Kidney (tissue), 14 donors: ENCODE data around the gene YOD1. TPM values are rescaled to one million over a fixed set of nuclear protein-coding genes. Genes with fewer than 3 reads are reported as not detected.

Experiments used
- DNase-seq, 5 donors: peaks; one replicate each; pipeline ENCODE4 v3.0.0-alpha.2; 2013 to 2020
- FAIRE-seq: peaks from 2 replicates; lab custom pipeline; 2012; peaks lifted over from hg19 to GRCh38; lab: Jason Lieb, UNC
- H3K27ac ChIP-seq, 2 donors: one replicate each; pipeline ENCODE4 v1.7.0; 2013; ENCODE audit warnings: low read depth in 2 of 2, low read length in 2 of 2, inconsistent platforms in 1 of 2
- H3K27me3 ChIP-seq: one replicate; pipeline ENCODE4 v1.7.1; 2013; ENCODE audit warnings: low read length, inconsistent platforms; ENCODE audit not compliant: control insufficient read depth, insufficient read depth
- H3K36me3 ChIP-seq, 3 donors: one replicate each; pipeline versions ENCODE4 v1.7.0 to v1.7.1; 2013; ENCODE audit warnings: low read length in 3 of 3, control low read depth in 1 of 3, inconsistent platforms in 1 of 3; ENCODE audit not compliant: insufficient read depth in 3 of 3, control insufficient read depth in 2 of 3
- H3K4me1 ChIP-seq, 3 donors: one replicate each; pipeline versions ENCODE4 v1.7.0 to v1.7.1; 2013; ENCODE audit warnings: low read length in 3 of 3, inconsistent platforms in 1 of 3, low read depth in 1 of 3; ENCODE audit not compliant: control insufficient read depth in 2 of 3, insufficient read depth in 2 of 3
- H3K4me3 ChIP-seq, 3 donors: one replicate each; pipeline versions ENCODE4 v1.7.0 to v1.8.1; 2013; ENCODE audit warnings: low read length in 3 of 3, control low read depth in 1 of 3, inconsistent platforms in 1 of 3
- H3K9ac ChIP-seq, 3 donors: one replicate each; pipeline versions ENCODE4 v1.7.0 to v1.7.1; 2013; ENCODE audit warnings: low read length in 3 of 3, control low read depth in 1 of 3, inconsistent platforms in 1 of 3
- H3K9me3 ChIP-seq, 3 donors: one replicate each; pipeline versions ENCODE4 v1.7.0 to v1.7.1; 2013; ENCODE audit warnings: low read length in 3 of 3, control low read depth in 1 of 3, inconsistent platforms in 1 of 3; ENCODE audit not compliant: control insufficient read depth in 2 of 3, insufficient read depth in 1 of 3
- CTCF ChIP-seq: IDR thresholded peaks from 3 replicates; pipeline ENCODE4 v1.5.1; 2012; ENCODE audit warnings: mild to moderate bottlenecking, moderate library complexity, borderline replicate concordance; ENCODE audit not compliant: insufficient read depth; ENCODE audit errors: extremely low read depth
- intact Hi-C: fragments of 100-400 bp; cut with DNase I; formaldehyde crosslinking; loops from one replicate; pipeline ENCODE4 v1.11.1; 2022
- polyA plus RNA-seq: library from polyadenylated mRNA; stranded (reverse); fragments of 350-450 nt; fragmentation: Illumina TruSeq; extraction: RNeasy Lipid Tissue Mini Kit (QIAGEN cat#74804); gene quantifications from one replicate; pipeline ENCODE4 v1.2.3, GENCODE V29; 2014; ENCODE audit warnings: low read depth, low replicate concordance; ENCODE audit not compliant: insufficient read depth
- total RNA-seq: library from RNA; stranded (reverse); fragmentation: NEBNext Ultra II Directional; extraction: Animal tissue kit (Norgen Biotek cat#: 25700); gene quantifications from one replicate; pipeline ENCODE4 v1.2.1, GENCODE V29; 2021
- donor health status: control.
- donor health status: control.
- donor health status: control.
- donor health status: control.
- donor health status: control.
- donor health status: DM: yes; HTN: yes; CAD: no.
- donor health status: Normal renal cell carcinoma (clear cell type).

YOD1 gene
- total and polyA plus RNA-seq, 2 donors from 2014 or later, result 2.7 to 6.2 TPM

DNA sequence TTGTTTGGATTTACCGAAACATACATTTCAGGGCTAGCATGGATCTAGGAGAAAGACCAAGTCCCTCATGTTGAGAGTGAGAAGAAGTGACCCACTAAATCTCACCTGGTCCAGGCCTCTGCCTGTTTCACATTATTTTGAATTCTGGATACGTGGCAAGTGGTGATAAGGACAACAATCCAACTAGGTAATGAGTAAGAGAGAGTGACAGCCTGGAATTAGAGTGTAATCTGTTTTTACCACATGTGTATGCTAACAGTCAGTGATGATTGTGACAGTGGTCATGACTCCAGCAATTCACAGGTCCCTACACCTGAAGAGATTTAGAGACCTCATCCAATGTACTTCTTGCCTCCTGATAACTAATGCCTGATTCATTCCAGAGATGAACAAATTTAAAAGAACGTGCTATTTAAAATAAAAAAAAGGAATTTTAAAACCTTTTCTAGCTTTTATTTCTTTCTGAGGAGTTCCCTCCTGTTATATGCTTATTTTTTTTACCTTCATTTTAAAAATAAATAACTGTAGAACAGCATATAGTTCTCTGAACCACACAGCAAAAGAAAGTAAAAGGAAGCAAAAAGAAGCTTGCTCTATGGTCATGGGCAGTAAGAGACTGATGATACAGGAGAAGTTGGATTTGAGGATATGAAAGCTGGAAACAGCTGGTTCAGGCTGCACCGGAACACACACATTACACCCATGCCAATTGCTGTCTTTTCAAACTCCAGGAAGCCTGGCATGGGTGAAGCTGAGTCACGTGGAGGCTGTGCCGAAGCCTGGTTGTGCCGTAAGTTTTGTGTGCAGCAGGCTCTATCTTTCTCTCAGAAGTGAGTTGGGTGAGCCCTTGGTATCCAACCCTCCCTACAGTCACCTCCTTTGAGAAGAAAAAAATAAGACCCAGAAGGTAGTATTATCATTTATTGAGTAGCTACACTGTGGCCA is 33.1 kb downstream of the YOD1 start:
- Histone ChIP-seq H3K36me3 (peaks cover 0 to 5% (median 0%) of the 10 kb centered on the region in 3 donors), H3K4me1 (peaks cover 0 to 4% (median 2%) of the 10 kb centered on the region in 3 donors), H3K27ac (no peak overlapping the region), H3K4me3 (no peak overlapping the region), H3K9ac (no peak overlapping the region), H3K9me3 (no peaks in the 10 kb centered on the region), H3K27me3 (no peaks in the 10 kb centered on the region)
- intact Hi-C loops, result no loop called here
- TF ChIP-seq CTCF, result no peak
- no peak for DNase-seq
- FAIRE-seq, result no peak

DNA sequence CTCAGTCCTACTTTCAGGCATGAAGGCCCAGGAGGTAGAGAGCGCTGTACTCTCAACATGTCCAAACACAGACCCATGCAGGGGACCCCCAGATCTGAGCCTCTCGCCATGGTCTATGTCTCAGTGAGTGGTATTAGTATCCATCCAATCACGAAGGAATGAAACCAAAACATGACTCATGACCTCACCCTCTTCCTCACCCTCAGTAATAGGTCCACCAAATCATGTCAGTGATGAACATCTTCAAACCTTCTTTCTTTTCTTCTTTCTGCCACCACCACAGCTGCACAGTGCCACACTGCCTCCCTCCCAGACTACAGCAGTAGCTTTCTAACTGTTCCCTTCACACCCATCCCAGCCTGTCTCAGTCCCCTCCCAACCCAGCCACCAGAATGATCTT is 35.2 kb downstream of the YOD1 start:
- Histone ChIP-seq H3K27me3 (no peaks in the 10 kb centered on the region), H3K9me3 (no peaks in the 10 kb centered on the region), H3K36me3 (no peaks in the 10 kb centered on the region), H3K4me1 (peaks cover 0 to 2% (median 0%) of the 10 kb centered on the region in 3 donors), H3K27ac (no peak overlapping the region), H3K9ac (no peak overlapping the region), H3K4me3 (no peak overlapping the region)
- TF ChIP-seq CTCF, result no peak
- intact Hi-C loops, result no loop called here
- DNase-seq (no peak), FAIRE-seq (no peak)

GRCh38 chr1:207014728-207015127 is 36.3 kb downstream of the YOD1 start:
- no peaks in the 10 kb centered on the region for H3K27me3 ChIP-seq
- no peak for TF ChIP-seq CTCF
- no peaks in the 10 kb centered on the region for H3K9me3 ChIP-seq
- H3K4me3 ChIP-seq, result no peak overlapping the region
- intact Hi-C loops, result no loop called here
- no peaks in the 10 kb centered on the region for H3K36me3 ChIP-seq
- no peak overlapping the region for H3K27ac ChIP-seq
- FAIRE-seq, result no peak
- DNase-seq, result no peak
- H3K9ac ChIP-seq, result no peak overlapping the region
- H3K4me1 ChIP-seq, result peaks cover 0 to 4% (median 0%) of the 10 kb centered on the region in 3 donors
